ENCODE measurements around the gene SLC25A22.

SLC25A22 gene

DNA sequence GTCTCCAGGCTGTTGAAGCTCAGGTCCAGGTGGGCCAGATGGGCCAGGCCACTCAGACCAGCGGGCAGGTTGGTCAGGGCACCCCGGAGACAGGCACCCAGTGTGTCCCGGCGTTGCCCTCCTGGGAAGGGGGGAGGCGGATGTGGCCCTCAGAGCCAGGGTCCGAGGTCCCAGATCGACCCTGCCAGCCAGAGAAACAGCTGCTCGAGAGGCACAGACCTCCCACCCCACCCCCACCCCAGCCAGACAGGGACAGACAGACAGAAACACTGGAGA lies 5.3 kb upstream of the SLC25A22 start:
- DNase-seq (ENCODE audit: low read depth) = no peak

DNA sequence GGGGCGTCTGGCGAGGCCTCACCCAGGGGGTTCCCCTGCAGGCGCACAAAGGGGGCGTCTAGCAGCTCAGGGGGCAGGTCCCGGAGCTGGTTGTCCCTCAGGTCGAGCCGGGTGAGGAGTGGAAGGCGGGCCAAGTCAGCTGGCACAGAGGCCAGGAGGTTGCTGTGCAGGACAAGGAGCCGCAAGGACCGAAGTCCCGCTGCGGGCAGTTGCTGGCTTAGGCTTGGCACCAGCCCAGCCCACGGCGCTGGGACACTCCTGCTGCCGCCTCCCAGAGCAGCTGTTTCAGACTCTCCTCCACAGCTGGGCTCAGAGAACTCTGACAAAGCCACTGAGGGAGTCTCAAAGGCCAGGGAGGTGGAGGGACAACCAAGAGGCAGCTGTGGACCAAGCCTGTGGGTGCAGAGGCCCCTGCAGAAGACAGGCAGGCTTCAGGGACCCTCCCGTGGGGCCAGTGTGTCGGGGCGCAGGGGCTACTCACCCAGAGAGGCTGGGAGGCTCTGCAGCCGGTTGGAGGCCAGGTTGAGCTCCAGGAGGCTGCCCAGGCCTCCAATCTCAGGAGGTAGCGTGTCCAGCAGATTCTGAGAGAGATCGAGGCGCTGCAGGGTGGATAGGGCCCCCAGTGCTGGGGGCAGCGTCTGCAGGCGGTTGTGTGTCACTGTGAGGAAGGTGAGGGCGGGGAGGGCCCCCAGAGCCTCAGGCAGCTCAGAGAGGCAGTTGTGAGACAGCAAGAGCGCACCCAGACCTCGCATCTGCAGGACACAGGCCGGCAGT lies 4.8 kb upstream of the SLC25A22 start:
- DNase-seq (ENCODE audit: low read depth) = no peak

DNA sequence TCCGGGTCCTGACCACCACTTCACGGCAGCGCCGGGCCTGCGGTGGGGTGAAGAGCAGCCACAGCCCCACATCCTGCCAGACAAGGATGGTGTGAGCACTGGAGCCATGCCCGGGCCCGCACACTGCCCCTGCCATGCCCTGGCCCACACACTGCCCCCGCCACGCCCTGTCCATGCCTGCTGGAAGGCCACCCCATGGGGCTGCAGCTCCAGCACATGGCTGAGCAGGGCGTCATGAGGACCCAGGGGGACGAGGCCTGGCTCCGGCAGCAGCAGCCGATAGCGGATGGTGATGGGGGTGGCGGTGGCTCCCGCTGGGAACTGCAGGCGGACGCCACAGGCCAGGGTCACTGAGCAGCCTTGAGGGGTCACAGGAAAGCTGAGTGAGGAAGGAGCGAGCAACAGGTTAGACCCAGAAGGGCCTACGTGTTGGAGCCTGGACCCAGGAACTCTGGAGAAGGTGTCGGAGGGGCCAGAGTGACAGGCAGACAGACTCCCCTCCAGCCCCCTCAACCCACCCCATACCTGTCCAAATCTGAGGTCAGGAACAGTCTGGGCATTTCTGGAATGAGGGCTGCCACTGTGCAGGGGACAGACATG lies 4.0 kb upstream of the SLC25A22 start:
- no peak for DNase-seq (ENCODE audit: low read depth)

DNA sequence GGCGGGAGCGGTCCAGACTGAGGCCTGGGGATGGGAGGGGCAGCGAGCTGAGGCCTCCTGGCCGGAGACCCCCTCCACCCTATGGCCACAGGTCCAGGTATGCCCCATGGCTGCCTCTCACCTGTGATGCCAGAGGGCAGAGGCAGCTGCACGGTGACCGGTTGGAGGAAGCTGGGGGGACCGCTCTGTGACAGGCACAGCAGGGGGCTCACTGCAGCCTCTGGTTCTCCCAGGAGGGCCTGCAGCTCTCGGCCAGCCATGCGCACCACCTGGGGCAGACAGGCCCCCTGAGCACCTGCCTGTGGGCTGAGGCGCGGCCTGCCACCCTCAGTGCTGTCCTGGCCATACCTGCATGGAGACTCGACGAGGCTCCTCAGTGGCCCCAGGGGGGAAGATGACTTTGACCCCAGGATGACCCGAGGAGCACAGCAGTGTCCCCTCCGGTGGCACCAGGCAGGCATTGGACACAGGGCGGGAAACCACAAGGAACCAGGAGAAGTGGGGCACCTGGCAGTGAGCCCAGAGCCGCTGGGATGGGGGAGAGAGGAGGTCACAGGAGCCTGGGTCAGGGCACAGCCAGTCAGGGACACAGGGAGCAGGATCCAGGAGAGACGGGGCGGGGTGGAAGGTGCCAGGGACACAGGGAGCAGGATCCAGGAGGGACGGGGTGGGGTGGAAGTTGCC lies 3.2 kb upstream of the SLC25A22 start:
- DNase-seq (ENCODE audit: low read depth) = no peak

DNA sequence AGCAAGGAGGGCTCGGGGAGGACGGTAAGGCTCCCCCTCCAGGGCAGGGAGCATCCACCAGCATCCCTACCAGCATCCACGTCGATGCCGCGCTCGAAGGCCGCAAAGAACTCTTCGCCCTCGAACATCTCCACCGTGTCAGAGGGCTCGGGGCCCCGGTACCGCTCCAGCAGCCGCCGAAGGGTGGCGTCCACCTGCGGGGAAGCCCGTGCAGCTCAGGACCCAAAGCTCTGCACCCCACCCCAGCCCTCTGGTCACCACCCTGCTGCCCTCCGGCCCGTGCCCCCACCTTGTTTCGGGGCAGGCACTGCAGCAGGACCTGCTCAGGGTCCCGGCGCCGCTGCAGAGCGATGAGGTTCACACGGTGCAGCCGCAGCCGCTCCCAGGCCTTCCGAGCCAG lies 2.4 kb upstream of the SLC25A22 start:
- no peak for DNase-seq (ENCODE audit: low read depth)

DNA sequence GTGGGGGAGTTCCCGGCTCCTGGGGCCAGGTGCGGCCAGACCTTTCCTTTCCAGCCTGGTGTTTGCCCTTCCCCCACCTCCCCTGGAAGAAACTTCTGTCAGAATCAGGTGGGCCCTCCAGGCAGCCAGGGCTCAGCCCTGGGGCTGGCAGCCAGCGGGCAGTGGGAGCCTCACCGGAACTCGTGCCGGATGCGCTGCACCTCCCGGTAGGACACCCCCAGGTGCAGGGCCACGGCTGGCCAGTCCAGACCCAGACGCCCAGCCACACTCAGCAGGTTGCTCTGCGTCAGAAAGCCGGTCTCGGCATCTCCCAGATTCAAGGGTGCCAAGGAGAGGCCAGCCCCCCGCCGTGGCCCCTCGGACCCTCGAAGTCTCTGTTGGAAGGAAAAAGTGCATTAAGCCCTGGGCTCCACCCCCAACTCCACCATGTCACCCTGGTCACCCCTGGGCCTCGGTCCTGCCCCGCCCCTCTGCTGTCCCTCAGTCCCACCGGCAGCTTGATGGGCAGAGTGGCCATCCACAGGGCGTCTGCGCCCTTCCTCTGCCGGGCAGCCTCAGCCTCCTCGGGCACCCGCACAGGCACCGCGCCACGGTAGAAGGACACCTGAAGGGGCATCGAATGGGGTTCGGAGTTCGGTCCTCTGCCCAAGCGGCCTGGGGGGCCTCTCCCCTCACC lies 1.7 kb upstream of the SLC25A22 start:
- DNase-seq (ENCODE audit: low read depth) = no peak

DNA sequence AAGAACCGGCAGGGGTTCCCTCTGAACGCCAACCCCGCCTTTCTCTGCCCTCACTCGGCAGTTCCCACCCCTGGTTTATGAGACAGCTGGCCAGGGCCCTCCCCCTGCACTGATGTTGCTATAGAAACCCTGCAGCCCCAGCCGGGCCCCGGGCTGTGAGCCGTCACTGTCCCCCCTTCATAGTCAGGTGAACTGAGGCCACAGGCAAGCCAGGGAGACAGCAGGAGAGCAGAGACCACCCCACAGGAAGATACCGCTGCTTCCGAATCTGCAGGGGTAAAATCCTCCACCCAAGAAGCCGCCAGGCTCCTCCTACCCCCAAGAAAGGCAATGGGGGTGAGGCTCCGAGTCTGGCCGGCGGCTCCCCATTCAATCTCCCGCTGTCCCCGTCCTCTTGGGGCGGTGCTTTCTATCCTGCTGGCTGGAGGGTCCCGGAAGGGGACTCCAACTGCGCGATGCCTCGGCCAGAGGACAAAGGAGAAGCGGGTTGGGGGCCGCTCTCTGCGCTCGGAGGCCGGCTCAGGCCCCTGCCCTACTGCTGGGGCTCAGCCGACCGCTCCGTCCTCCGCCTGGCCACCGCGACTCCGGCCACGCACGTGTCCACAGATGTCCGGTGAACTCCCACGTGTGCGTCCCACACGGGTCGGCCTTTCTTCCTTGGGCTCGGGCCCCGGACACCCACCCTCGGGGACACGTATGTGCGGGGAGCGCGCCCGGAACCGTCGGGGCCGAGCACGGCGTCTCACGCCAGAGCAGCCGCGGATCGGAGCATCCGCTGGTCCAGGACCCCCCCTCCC lies 587 bp downstream of the SLC25A22 start:
- DNase-seq (ENCODE audit: low read depth) = peak; percentile 68

DNA sequence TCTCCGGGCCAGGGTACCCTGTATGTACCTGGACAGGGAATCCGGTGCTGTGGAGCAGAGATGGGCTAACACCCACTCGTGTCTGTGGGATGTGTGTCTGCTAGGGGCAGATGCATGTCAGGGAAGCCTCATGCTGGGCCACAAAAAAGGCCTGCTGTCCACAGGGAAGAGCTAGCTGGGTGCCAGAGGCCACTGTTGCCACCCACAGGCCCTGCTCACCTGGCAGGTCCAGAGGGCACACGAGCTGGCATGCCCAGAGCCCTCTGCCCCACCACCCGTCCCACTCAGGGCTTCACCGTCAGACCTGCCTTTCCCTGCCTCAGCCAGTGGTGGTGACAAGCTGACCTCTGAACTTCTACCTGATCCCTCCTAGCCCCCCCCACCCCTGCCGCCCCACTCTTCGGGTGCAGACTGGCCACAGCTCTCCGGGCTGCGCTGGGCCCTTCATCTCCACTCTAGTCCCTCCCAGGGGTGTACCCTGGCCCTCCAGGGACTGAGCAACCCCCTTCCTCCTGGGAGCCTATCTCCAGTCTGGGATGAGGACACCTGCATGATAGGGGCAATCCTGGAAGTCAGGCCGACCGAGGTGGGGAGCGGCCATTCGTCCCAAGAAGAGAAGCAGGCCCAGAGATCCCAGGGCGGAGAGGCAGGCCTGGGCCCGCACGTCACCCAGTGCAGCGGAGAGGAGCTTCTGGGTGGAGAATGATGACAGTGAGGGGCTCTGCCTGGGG lies 1.4 kb downstream of the SLC25A22 start:
- no peak for DNase-seq (ENCODE audit: low read depth)

DNA sequence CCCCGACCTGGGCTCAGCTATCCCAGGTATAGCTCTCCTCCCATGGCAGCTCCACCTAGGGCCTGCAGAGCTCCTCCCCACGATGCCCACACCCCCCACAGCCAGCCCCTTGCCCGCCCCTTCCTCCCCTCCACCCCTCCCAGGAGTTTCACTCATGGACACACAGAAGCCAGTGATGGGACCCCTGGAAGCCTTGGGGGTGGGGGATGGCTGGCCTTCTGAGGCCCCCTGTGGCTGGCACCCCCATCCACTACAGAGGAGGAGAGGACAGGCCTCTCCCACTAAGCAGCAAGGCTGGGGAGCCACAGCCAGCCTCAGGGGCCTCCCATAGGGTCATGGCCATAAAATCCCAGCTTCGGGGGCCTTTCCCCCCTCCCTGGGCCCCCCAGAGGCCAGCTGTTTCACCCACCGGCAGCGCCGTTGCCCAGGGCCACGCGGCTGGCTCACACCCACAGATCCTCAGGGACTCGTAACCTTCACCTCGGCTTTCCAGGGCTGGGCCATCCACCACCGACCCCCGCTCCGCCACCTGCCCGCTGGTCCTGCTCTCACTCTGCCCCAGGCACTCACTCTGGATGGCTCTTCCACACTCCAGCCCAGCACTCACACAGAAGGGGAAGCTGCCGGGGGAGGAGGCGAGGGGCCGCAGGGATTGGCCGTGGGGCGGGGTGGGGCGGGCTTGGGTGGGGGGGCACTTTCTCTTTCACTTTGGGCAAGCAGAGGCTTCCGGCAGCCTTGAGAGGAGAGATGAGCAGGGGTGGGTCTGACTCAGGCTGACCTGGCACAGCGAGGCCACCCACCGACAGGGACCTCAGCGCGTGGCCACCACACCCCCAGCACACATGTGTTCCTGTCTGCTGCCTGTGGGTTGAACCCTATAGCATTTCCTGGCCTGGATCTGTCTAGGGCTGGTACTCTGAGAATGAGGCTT lies 2.2 kb downstream of the SLC25A22 start:
- peak; percentile 58 for DNase-seq (ENCODE audit: low read depth)

DNA sequence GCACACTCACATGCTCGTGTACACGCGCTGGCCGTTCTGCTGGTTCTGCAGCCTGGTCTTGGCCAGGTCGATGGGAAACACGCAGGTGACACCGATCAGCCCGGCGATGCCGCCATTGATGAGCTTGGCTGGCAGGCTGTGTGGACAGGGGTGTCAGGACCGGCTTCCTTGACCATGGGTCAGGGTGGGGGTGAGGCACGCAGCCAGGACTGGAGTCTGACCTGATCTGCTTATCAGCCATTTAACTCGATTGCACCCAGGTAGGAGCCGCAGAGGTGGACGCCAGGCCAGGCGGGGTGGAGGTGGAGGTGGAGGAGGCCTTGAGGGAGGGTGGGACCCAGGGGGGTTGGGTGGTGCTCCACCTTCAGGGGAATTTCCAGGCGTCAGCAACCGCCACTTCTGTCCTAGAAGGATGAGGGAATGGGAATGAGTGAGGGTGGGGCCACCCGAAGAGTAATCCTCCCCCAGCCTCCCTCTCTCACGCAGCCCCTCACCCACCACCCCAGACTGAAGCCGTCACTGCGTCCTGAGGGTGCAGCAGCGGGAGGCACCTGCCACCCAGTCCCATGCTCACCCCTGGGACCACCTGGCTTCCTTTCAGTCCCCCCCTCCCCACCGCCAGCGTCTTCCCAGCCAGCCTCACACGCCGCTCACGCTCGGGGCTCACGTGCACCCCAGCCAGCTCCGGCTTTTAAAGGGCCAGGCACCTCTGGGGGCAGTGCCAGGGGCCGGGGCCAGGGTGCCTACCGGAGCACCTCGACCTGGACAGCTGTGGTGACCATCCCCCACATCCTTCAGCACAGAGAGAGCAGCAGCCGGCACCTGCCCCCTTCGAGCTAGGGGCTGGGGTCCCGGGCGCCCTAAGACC lies 3.1 kb downstream of the SLC25A22 start:
- DNase-seq (ENCODE audit: low read depth) = no peak

DNA sequence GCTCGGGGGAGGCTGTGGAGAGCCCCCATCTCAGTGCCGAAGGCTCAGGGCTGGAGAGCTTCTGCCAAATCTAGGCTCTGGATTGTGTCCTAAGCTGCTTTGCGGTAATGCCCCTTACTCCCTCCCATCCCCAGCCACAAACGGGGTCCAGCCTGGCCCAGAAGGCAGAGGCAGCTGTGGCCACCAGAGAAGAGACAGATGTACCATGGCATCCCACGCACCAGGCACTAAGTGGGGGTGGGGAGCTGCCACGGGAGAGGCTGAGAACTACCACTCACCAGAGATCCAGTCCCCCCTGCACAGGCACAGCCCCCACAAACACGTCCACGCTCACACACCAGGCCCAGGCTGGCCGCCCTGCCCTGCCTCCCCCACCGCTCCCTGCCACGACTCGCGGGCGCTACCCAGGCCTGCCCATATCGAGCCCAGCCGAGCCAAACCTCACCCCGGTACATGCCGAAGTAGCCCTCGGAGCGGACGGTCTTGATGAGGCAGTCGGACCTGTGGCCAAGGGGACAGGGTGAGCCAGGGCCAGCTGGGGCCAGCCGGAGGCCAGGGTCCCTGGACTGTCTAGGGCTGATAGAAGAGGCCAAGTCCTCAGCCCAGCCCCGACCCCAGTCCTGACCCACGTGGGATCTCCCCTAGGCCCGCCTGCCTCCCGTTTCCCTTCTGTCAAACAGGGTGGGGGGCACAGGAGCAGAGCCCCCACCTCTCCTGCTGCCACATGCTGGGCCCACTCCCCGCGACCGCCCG lies 3.9 kb downstream of the SLC25A22 start:
- DNase-seq (ENCODE audit: low read depth) = no peak

DNA sequence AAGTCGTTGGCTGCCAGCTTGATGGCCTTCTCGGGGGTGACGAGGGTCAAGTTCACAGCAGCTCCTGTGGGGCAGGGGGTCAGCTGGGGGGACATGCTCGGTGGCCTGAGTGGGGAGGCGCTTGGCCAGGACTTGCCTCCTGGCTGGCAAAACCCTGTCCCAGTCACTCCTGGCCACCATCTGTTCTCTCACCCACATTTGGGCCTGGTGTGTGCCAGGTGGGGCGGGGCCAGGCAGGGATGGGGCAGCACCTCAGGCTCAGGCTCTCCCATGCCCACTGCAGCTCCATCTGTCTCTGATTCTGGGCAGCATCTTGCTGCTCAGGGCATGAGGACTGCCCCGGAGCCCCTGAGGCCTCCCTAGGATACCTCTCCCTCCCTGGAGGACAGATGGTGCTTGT lies 4.5 kb downstream of the SLC25A22 start:
- no peak for DNase-seq (ENCODE audit: low read depth)

DNA sequence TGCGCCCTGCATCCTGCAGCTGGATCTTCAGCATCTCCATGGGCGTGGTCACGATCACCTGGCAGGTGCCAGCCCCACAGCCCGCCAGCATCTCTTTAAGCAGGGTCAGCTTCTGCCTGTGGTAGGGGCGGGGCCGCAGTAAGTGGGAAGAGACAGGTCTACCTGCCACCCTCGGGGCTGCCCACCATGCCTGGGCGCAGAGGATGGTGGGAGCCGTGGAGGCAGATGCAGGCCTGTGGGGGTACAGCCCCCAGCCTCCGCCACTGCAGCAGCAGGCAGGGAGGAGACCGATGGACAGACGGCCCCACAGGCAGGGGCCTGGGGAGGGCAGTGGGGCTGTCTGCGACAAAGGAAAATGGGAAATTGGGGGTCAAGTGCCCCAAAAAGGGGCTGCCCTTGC lies 5.2 kb downstream of the SLC25A22 start:
- DNase-seq (ENCODE audit: low read depth) = no peak

DNA sequence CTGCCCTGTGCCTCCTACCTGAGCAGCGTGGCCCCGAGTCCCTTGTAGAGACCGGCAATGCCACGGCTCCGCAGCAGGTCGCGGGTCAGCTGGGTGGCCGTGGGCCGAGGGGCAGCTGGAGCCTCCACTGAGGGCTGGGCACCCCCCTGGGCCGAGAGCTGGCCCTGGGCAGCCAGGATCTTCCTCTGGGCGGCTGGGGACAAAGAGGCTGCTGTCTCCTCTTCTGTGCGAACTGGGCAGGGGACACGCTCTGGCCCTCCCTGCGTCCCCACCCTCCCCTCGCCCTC lies 5.6 kb downstream of the SLC25A22 start:
- DNase-seq (ENCODE audit: low read depth) = no peak

DNA sequence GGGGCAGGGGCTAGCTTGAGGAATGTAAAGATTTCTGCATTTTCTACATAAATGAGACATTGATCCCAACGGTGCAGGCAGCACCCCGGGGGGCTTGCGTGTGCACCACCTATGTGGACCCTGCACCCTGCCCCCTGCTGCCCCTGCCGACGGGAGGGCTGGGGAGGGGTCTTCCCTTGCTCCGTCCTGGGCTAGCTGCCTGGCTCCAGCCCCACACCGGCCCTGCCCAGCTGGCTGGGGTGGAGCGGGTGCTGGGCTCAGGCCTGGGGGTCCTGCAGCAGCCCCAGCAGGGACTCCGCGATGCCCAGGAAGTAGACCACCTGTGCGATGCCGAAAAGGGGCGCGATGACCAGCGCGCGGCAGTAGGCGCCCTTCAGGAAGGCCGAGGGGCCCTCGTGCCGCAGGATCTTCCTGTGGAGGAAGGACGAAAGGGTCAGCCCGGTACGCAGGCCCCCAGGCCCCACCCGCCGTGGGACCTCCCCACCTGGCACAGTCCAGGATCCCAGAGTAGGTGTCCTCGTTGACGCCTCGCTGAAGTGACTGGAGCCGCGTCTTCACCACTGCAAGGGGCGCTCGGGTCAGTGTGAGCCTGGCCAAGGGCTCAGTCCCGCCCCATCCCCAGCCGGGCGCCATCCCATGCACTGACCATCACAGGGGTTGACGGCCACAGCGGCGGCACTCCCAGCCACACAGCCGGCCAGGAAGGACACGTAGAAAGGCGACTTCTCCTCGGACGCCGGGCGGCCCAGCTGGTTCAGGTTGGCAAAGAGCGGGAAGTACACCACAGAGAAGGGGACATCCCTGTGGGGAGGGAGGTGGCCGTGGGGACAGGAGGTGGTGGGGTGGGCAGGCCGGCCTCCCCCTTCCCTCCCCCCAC lies 6.2 kb downstream of the SLC25A22 start:
- no peak for DNase-seq (ENCODE audit: low read depth)

DNA sequence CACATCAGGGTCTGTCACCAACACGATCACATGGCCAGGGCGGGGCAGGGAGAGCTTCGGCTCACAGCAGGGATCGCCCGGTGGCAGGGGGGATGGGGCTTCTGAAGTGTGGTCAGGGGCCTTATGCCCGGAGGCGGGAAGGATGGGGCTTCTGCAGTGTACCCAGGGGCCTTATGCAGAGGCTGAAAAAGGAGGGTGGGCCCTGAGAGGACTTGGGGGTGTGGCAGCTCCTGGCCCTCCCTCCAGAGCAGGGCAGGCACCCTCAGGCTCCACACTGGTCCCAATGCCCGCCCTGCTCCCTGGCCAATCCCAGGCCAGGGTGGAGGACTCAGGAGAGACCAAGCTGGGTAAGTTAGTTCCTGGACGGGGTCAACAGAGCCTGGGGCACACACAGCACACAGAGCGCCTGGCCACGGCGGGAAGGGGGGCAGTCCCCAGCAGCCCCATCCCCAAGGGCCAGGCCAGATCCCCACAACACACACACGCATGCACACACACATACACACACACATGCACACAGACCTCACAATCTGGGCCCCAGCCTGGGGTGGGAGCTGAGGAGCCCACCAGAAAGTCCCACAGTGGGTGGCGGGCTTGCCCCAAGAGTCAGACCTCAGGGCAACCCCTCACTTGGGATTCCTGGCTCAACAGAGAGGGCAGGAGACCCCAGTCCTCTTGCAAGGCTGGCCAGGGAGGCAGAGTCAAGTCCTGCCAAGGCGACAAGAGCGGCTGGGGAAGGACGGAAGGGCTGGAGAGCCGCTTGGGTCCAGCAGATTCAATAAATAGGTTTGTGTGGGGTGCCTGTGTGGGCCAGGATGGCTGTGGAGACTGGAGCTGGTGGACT lies 7.1 kb downstream of the SLC25A22 start:
- no peak for DNase-seq (ENCODE audit: low read depth)

DNA sequence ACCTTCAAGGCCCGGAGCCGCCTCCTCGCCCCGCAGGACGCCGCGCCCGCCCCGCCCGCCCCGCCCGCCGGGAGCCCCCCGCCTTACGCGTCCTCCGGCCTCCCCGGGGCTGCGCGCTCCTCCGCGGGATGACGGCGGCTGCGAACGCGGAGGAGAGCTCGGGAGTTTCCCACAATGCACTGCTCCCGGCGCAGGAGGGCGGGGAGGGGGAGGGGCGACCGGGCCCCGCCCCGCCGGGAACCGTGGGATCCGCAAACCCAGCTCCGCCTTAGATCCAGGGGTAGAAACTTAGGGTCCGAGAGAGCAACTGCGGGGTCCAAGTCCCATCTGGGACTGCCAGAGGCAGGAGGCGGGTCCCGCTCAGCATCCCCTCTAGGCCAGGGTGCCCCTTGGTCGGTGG lies 8.1 kb downstream of the SLC25A22 start, which contains the start of gene CEND1:
Gene CEND1 (minus strand): TSS at position 148 of the 400 bp plus-strand sequence. CDS start 1,514 bp downstream, outside the sequence.
- DNase-seq (ENCODE audit: low read depth) = no peak

Measured in stimulated activated CD8-positive, alpha-beta memory T cell treated with anti-CD3 and anti-CD28 coated beads, Interleukin-7, amount 100 ng/mL, for 24 hours (primary cell).